ENCODE measurements around the gene SORCS2. TPM values are rescaled to one million over a fixed set of nuclear protein-coding genes. Genes with fewer than 3 reads are reported as not detected.

SORCS2 gene
- total RNA-seq, 1 donor from 2014 or later = 5.2 TPM

DNA sequence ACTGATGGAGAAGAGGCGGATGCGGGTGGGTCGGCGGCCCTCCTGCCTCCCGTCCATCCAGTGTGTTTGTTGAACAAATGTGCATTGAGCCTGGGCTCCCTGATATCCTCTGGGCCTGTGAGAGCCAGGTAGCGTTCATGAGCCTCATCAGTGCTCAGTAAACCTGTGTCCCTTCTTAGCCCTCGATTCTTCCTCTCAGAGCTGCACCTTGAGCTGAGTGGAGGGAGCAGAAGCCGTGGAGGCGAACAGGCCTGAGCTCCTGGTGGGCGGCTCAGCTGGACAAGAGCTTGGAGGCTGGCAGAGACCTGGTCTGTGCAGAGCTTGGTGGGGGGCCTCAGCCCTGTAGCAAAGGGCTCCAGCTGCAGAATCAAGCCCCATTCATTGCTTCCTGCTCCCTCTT, 112.1 kb downstream of the SORCS2 start:
- no peaks in the 10 kb centered on the region for H3K9me3 Mint-ChIP-seq
- H3K27me3 ChIP-seq = no peaks in the 10 kb centered on the region
- no peaks in the 10 kb centered on the region for H3K36me3 Mint-ChIP-seq
- H3K4me3 ChIP-seq = no peak overlapping the region
- no peak for DNase-seq (ENCODE audit: low spot score)
- no peak overlapping the region for H2AFZ ChIP-seq (replicated peaks)
- H3K4me1 ChIP-seq = peaks cover 54% of the 10 kb centered on the region
- peaks cover 70% of the 10 kb centered on the region for H3K4me1 Mint-ChIP-seq
- H3K36me3 ChIP-seq = no peaks in the 10 kb centered on the region
- no peaks in the 10 kb centered on the region for H3K79me2 ChIP-seq (ENCODE audit: low read depth)
- H3K9me3 ChIP-seq (ENCODE audit: low read depth) = no peaks in the 10 kb centered on the region
- H4K20me1 ChIP-seq (ENCODE audit: low read depth) = no peaks in the 10 kb centered on the region
- peaks cover 13% of the 10 kb centered on the region for H3F3A ChIP-seq (ENCODE audit: low read depth)
- TF ChIP-seq EZH2phosphoT487 (IDR thresholded peaks at IDR 0.05) (no peak), EZH2 (IDR thresholded peaks at IDR 0.05) (no peak)
- TF ChIP-seq, protein P1, sequence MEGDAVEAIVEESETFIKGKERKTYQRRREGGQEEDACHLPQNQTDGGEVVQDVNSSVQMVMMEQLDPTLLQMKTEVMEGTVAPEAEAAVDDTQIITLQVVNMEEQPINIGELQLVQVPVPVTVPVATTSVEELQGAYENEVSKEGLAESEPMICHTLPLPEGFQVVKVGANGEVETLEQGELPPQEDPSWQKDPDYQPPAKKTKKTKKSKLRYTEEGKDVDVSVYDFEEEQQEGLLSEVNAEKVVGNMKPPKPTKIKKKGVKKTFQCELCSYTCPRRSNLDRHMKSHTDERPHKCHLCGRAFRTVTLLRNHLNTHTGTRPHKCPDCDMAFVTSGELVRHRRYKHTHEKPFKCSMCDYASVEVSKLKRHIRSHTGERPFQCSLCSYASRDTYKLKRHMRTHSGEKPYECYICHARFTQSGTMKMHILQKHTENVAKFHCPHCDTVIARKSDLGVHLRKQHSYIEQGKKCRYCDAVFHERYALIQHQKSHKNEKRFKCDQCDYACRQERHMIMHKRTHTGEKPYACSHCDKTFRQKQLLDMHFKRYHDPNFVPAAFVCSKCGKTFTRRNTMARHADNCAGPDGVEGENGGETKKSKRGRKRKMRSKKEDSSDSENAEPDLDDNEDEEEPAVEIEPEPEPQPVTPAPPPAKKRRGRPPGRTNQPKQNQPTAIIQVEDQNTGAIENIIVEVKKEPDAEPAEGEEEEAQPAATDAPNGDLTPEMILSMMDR (IDR thresholded peaks at IDR 0.05) = no peak
- H3K9ac ChIP-seq = no peak overlapping the region
- H3K27ac Mint-ChIP-seq = peak overlapping the region; percentile 42
- H3K4me2 ChIP-seq = no peak overlapping the region
- peaks cover 10% of the 10 kb centered on the region for H3K27me3 Mint-ChIP-seq (ENCODE audit: insufficient read depth, low read depth)
- H3K27ac ChIP-seq = no peak overlapping the region
- H3K4me3 Mint-ChIP-seq = no peak overlapping the region

DNA sequence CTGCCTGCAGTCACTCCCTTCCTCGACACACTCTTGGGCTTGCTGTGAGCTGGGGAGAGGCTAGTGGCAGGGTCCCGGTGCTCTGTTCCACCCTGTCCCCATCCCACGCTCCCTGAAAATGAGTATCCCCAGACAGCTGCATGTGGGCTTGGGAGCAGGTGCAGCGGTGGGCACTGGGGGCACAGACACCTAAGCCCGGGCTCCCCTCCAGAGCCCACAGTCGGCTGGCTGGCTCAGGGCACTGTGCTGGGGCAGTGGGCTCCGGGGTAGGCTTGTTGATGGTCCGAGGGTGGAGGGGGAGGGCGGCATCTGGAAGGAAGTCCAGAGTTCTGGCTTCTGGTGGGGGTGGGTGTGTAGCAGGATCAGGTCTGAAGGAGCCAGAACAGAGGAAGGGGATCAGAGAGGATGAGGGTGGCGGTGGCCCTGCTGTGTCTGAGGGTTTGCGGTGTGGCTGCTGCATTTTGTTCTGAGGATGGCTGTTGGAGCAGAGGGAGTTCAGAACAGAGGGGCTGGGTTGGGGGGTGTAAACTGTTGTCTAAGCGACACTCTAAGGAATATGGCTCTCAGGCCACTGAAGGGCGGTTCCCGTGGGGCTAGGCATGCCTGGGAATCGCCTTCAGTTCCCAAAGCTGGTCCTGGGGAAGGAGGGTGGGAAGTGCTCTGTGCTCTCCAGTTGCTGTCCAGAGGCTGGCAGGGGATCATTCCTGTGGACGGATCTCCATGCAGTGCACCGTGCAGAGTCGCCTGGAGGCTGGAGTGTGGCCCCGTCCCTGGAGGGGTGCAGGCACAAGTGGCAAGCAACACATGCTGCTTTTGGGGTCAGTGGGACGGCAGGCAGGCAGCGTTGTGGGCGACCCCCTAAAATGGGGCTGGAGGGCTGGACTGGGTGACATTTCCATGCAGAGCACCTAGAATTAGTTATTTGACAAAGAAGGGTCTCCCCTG, 114.0 kb downstream of the SORCS2 start:
- H3K27me3 Mint-ChIP-seq (ENCODE audit: insufficient read depth, low read depth) = peaks cover 12% of the 10 kb centered on the region
- Histone ChIP-seq H2AFZ (replicated peaks) (no peak overlapping the region), H3K4me3 (no peak overlapping the region), H4K20me1 (ENCODE audit: low read depth) (no peaks in the 10 kb centered on the region), H3K4me1 (peaks cover 46% of the 10 kb centered on the region), H3K79me2 (ENCODE audit: low read depth) (no peaks in the 10 kb centered on the region), H3K9ac (no peak overlapping the region), H3K36me3 (no peaks in the 10 kb centered on the region), H3K27me3 (no peaks in the 10 kb centered on the region), H3F3A (ENCODE audit: low read depth) (no peaks in the 10 kb centered on the region), H3K4me2 (no peak overlapping the region), H3K9me3 (ENCODE audit: low read depth) (no peaks in the 10 kb centered on the region), H3K27ac (no peak overlapping the region)
- H3K4me3 Mint-ChIP-seq = no peak overlapping the region
- no peaks in the 10 kb centered on the region for H3K36me3 Mint-ChIP-seq
- TF ChIP-seq EZH2 (IDR thresholded peaks at IDR 0.05) (no peak), EZH2phosphoT487 (IDR thresholded peaks at IDR 0.05) (no peak)
- TF ChIP-seq, protein P1 (IDR thresholded peaks at IDR 0.05) = no peak
- H3K27ac Mint-ChIP-seq = peak overlapping the region; percentile 95
- no peaks in the 10 kb centered on the region for H3K9me3 Mint-ChIP-seq
- no peak for DNase-seq (ENCODE audit: low spot score)
- H3K4me1 Mint-ChIP-seq = peaks cover 67% of the 10 kb centered on the region

DNA sequence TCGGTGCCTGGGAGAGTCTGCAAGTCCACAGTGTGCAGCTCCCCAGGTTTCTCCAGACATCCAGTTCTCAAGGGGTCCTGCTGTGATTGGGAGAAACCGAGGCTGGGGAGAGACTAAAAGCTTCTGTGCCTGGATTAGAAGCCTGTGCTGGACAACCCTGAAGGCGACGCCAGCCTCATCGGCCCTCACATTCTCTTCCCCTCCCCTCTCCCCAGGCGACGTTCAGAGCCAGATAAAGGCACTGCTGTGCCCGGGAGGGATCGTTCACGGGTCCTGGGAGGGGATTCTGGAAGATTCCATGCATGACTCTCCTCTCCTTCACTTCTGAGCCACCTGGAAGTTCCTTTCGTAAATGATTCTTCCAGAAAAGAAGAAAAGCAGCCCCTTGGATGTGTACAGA, 114.6 kb downstream of the SORCS2 start:
- no peaks in the 10 kb centered on the region for H3K36me3 Mint-ChIP-seq
- H3K9me3 Mint-ChIP-seq = no peaks in the 10 kb centered on the region
- Histone ChIP-seq H3K9me3 (ENCODE audit: low read depth) (no peaks in the 10 kb centered on the region), H3K27me3 (no peaks in the 10 kb centered on the region), H3K4me2 (no peak overlapping the region), H3K79me2 (ENCODE audit: low read depth) (no peaks in the 10 kb centered on the region), H3K27ac (no peak overlapping the region), H3K4me3 (no peak overlapping the region), H3K9ac (no peak overlapping the region), H4K20me1 (ENCODE audit: low read depth) (no peaks in the 10 kb centered on the region), H3F3A (ENCODE audit: low read depth) (no peaks in the 10 kb centered on the region), H2AFZ (replicated peaks) (no peak overlapping the region), H3K36me3 (no peaks in the 10 kb centered on the region), H3K4me1 (peaks cover 46% of the 10 kb centered on the region)
- TF ChIP-seq, protein P1 (IDR thresholded peaks at IDR 0.05) = no peak
- TF ChIP-seq EZH2phosphoT487 (IDR thresholded peaks at IDR 0.05) (no peak), EZH2 (IDR thresholded peaks at IDR 0.05) (no peak)
- H3K27me3 Mint-ChIP-seq (ENCODE audit: insufficient read depth, low read depth) = peaks cover 12% of the 10 kb centered on the region
- H3K27ac Mint-ChIP-seq = no peak overlapping the region
- DNase-seq (ENCODE audit: low spot score) = no peak
- H3K4me3 Mint-ChIP-seq = no peak overlapping the region
- H3K4me1 Mint-ChIP-seq = peaks cover 60% of the 10 kb centered on the region

Data from neural progenitor cell (in vitro differentiated cells).